Right atrium auricular region (tissue), 2 donors: ENCODE data around the gene DSTN. TPM values are rescaled to one million over a fixed set of nuclear protein-coding genes. Genes with fewer than 3 reads are reported as not detected.

Experiments used
- DNase-seq: peaks from one replicate; pipeline ENCODE4 v3.0.0-alpha.2; 2019; ENCODE audit warnings: low spot score
- H3K27ac ChIP-seq, 2 donors: fragments of 200-600 bp; sonication (generic); 1 replicate in 1 of 2; 2 replicates in 1 of 2; pipeline ENCODE4 v1.5.1; 2016 to 2019
- H3K27me3 ChIP-seq, 2 donors: fragments of 200-600 bp; sonication (generic); one replicate each; pipeline versions ENCODE4 v1.5.1 to v1.6.0; 2017 to 2019
- H3K36me3 ChIP-seq: fragments of 200-600 bp; sonication (generic); one replicate; pipeline ENCODE4 v1.5.1; 2016
- H3K4me1 ChIP-seq, 2 donors: fragments of 200-600 bp; sonication (generic); one replicate each; pipeline versions ENCODE4 v1.5.1 to v1.6.0; 2017 to 2019
- H3K4me3 ChIP-seq, 2 donors: fragments of 200-600 bp; sonication (generic); 1 replicate in 1 of 2; 2 replicates in 1 of 2; pipeline ENCODE4 v1.5.1; 2017 to 2019; ENCODE audit warnings: mild to moderate bottlenecking in 1 of 2, moderate library complexity in 1 of 2
- H3K9me3 ChIP-seq, 2 donors: fragments of 200-600 bp; sonication (generic); one replicate each; pipeline ENCODE4 v1.5.1; 2019
- CTCF ChIP-seq, 2 donors: fragments of 200-600 bp; sonication (generic); IDR thresholded peaks; one replicate each; pipeline ENCODE4 v1.5.1; 2019; ENCODE audit warnings: antibody characterized with exemption in 2 of 2
- total RNA-seq, 2 donors: library from RNA; depleted of rRNA; stranded (reverse); fragments of >200 nt; gene quantifications; one replicate each; pipeline ENCODE4 v1.1.0, GENCODE V29; 2016

The DSTN gene
- total RNA-seq, 2 donors from 2014 or later = 585 to 760 TPM

- no peaks in the 10 kb centered on the region for H3K27me3 ChIP-seq
- no peak for TF ChIP-seq CTCF (IDR thresholded peaks at IDR 0.05)
- H3K36me3 ChIP-seq = peaks cover 66% of the 10 kb centered on the region
- peak; percentile 60 for DNase-seq
- H3K4me3 ChIP-seq = no peak overlapping the region
- H3K27ac ChIP-seq = peak overlapping the region; percentile 67 to 70
- H3K9me3 ChIP-seq = no peaks in the 10 kb centered on the region
- H3K4me1 ChIP-seq = peaks cover 0 to 60% of the 10 kb centered on the region in 2 donors
These were observed 45.2 kb downstream of the DSTN start for GRCh38 chr20:17614812-17615644.

DNA sequence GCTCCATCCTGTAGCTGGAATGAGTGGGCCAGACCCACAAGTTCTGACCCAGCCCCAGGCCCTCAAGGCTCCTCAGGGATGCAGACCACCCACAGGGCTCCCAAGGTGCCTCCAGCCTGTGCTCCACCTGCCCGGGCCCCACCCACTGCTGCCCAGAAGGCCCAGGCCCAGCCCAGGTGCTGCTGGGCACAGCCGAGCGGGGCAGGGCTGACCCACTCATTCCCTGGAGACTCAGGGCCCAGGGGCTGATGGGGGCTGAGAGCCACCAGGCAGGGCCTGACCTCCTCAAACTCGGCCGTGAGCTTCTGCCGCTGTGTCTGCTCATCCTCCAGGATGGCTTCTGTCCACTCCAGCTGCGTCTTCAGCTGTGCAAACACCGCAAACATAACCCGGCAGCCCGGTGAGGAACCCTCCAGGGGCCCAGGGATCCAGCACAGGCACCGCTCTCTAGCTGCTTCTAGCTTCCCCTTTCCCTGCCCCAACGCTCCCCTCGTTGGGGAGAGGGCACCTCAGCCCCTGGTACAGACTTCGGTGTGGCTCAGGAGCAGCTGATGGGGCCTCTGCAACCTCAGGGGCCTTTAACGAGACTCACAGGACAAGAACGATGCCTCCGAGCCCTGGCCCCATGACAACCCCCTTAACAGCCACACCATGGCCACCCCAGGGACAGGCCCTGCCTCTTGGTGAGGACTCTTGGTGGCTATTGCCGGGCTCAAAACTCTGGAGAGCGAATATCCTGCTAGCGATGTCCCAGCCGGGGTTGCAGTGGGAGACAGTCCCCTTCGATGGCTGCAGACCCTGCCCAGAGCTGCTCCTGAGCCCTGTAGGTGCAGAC is 46.0 kb downstream of the DSTN start:
- Histone ChIP-seq H3K9me3 (no peaks in the 10 kb centered on the region), H3K4me1 (peaks cover 0 to 52% of the 10 kb centered on the region in 2 donors), H3K27me3 (no peaks in the 10 kb centered on the region), H3K27ac (peak overlapping the region; percentile 67 to 70), H3K36me3 (peaks cover 70% of the 10 kb centered on the region), H3K4me3 (no peak overlapping the region)
- TF ChIP-seq CTCF (IDR thresholded peaks at IDR 0.05) = no peak
- DNase-seq = peak; percentile 55

- Histone ChIP-seq H3K4me1 (peaks cover 0 to 44% of the 10 kb centered on the region in 2 donors), H3K36me3 (peaks cover 70% of the 10 kb centered on the region)
- DNase-seq = peak; percentile 57
These were observed 46.8 kb downstream of the DSTN start for GRCh38 chr20:17616480-17617211.

GRCh38 chr20:17617212-17617867 is 47.5 kb downstream of the DSTN start:
- no peaks in the 10 kb centered on the region for H3K27me3 ChIP-seq
- peaks cover 74% of the 10 kb centered on the region for H3K36me3 ChIP-seq
- H3K4me3 ChIP-seq = no peak overlapping the region
- no peaks in the 10 kb centered on the region for H3K9me3 ChIP-seq
- H3K27ac ChIP-seq = no peak overlapping the region
- TF ChIP-seq CTCF (IDR thresholded peaks at IDR 0.05) = peak; percentile 63 to 80
- H3K4me1 ChIP-seq = peaks cover 0 to 37% of the 10 kb centered on the region in 2 donors
- DNase-seq = peak; percentile 64

More at GRCh38 chr20:17616480-17617211, 46.8 kb downstream of the DSTN start:
- Histone ChIP-seq H3K4me3 (no peak overlapping the region), H3K9me3 (no peaks in the 10 kb centered on the region), H3K27ac (no peak overlapping the region), H3K27me3 (no peaks in the 10 kb centered on the region)
- TF ChIP-seq CTCF (IDR thresholded peaks at IDR 0.05) = no peak
